HCT116 (cell line): ENCODE measurements around the gene TJP3. TPM values are rescaled to one million over a fixed set of nuclear protein-coding genes. Genes with fewer than 3 reads are reported as not detected.

Experiments
- ATAC-seq: fragments of 200-7000 bp; cut with Tn5 transposase; 2 replicates; pipeline ENCODE4 v1.9.1; 2020; ENCODE audit warnings: mild to moderate bottlenecking, moderate library complexity
- BruUV-seq: library from RNA; stranded (reverse); fragments of 400-500 nt; replicated peaks from 2 replicates; lab custom pipeline; 2021; lab: Mats Ljungman, UMichigan
- CTCF ChIA-PET: fragments of 300-600 bp; sonication (Branson Sonifier 250); formaldehyde crosslinking; loops from one replicate; lab custom pipeline; 2021; ENCODE audit warnings: antibody characterized with exemption; lab: Charles Lee
- POLR2A ChIA-PET: fragments of 300-600, 350-600 bp; sonication (Branson Sonifier 250); formaldehyde crosslinking; loops from one replicate; lab custom pipeline; 2021; ENCODE audit warnings: antibody characterized with exemption; lab: Charles Lee
- RAD21 ChIA-PET, 2 experiments: fragments of 300-600 bp; sonication (Branson Sonifier 250); formaldehyde crosslinking; loops; one replicate each; lab custom pipeline; 2023; ENCODE audit warnings: low total read pairs in 2 of 2; ENCODE audit not compliant: uncharacterized antibody in 2 of 2, unreplicated experiment in 2 of 2, low non-redundant PET in 1 of 2; lab: Charles Lee
- DNase-seq: peaks from one replicate; pipeline ENCODE4 v3.0.0-alpha.2; 2010; ENCODE audit warnings: low read depth, low spot score
- H2AFZ ChIP-seq: fragments of 200-600 bp; shearing (Covaris generic), sonication (generic); 2 replicates; pipeline ENCODE4 v1.6.1; 2017; ENCODE audit warnings: low read depth, mixed run types, mixed read lengths, antibody characterized with exemption, low read length; ENCODE audit not compliant: poor library complexity, severe bottlenecking
- H3K27ac ChIP-seq: 2 replicates; pipeline ENCODE4 v1.5.1; 2012; ENCODE audit warnings: low read depth, low read length
- H3K27me3 ChIP-seq: fragments of 200-600 bp; sonication (generic); 2 replicates; pipeline ENCODE4 v1.6.1; 2016; ENCODE audit warnings: mixed run types, low read length, mixed read lengths; ENCODE audit not compliant: insufficient read depth
- H3K36me3 ChIP-seq, 2 experiments: fragments of 200-500 bp in 1 of 2; fragments of 200-600 bp in 1 of 2; sonication (Bioruptor generic) in 1 of 2; sonication (generic) in 1 of 2; 2 replicates each; pipeline versions ENCODE4 v1.5.1 to v1.6.1; 2014 to 2016; ENCODE audit warnings: low read length in 2 of 2, inconsistent platforms in 1 of 2, mixed read lengths in 1 of 2, mixed run types in 1 of 2; ENCODE audit not compliant: insufficient read depth in 2 of 2, control insufficient read depth in 1 of 2
- H3K4me1 ChIP-seq, 2 experiments: fragments of 200-600 bp in 1 of 2; sonication (generic) in 1 of 2; 2 replicates each; pipeline versions ENCODE4 v1.5.1 to v1.6.1; 2012 to 2017; ENCODE audit warnings: low read length in 2 of 2, inconsistent platforms in 1 of 2, mild to moderate bottlenecking in 1 of 2, mixed read lengths in 1 of 2, mixed run types in 1 of 2, moderate library complexity in 1 of 2; ENCODE audit not compliant: insufficient read depth in 2 of 2, control insufficient read depth in 1 of 2
- H3K4me2 ChIP-seq: fragments of 200-600 bp; sonication (generic); 2 replicates; pipeline ENCODE4 v1.6.1; 2017; ENCODE audit warnings: mixed run types, low read length, mixed read lengths
- H3K4me3 ChIP-seq, 2 experiments: fragments of 200-600 bp in 1 of 2; sonication (generic) in 1 of 2; replicated peaks in 1 of 2; 2 replicates each; pipeline ENCODE4 v1.5.1; 2011 to 2016; ENCODE audit warnings: low read length in 2 of 2, control low read depth in 1 of 2, low read depth in 1 of 2, mild to moderate bottlenecking in 1 of 2, mixed read lengths in 1 of 2, mixed run types in 1 of 2
- H3K79me2 ChIP-seq: fragments of 200-600 bp; sonication (generic); 2 replicates; pipeline ENCODE4 v1.6.1; 2017; ENCODE audit warnings: mild to moderate bottlenecking, mixed run types, low read length, moderate library complexity, mixed read lengths; ENCODE audit not compliant: insufficient read depth
- H3K9ac ChIP-seq: fragments of 200-600 bp; sonication (generic); 2 replicates; pipeline ENCODE4 v1.6.1; 2016; ENCODE audit warnings: low read length, mixed read lengths
- H3K9me2 ChIP-seq: fragments of 200-600 bp; sonication (generic), shearing (Covaris generic); 2 replicates; pipeline ENCODE4 v1.6.1; 2017; ENCODE audit warnings: mixed run types, mild to moderate bottlenecking, moderate library complexity; ENCODE audit not compliant: insufficient read depth
- H3K9me3 ChIP-seq, 2 experiments: fragments of 200-500 bp in 1 of 2; fragments of 200-600 bp in 1 of 2; sonication (Bioruptor generic) in 1 of 2; sonication (generic) in 1 of 2; 2 replicates each; pipeline ENCODE4 v1.6.1; 2014 to 2017; ENCODE audit warnings: low read length in 2 of 2, mixed read lengths in 2 of 2, inconsistent platforms in 1 of 2, low read depth in 1 of 2, mild to moderate bottlenecking in 1 of 2, mixed run types in 1 of 2, moderate library complexity in 1 of 2; ENCODE audit not compliant: control insufficient read depth in 1 of 2, insufficient read depth in 1 of 2
- H4K20me1 ChIP-seq: fragments of 200-600 bp; sonication (generic), shearing (Covaris generic); 2 replicates; pipeline ENCODE4 v1.6.1; 2017; ENCODE audit warnings: mixed run types, mild to moderate bottlenecking, moderate library complexity; ENCODE audit not compliant: insufficient read depth
- ATF3 ChIP-seq: IDR thresholded peaks from 2 replicates; pipeline ENCODE4 v1.6.1; 2012
- CBX3 ChIP-seq: IDR thresholded peaks from 2 replicates; pipeline ENCODE4 v1.6.1; 2012; ENCODE audit warnings: low read depth
- CTCF ChIP-seq, 3 experiments: fragments of 200-600 bp in 1 of 3; sonication (generic) in 1 of 3; IDR thresholded peaks in 2 of 3; conservative IDR thresholded peaks in 1 of 3; 2 replicates each; pipeline ENCODE4 v1.5.1; 2012 to 2017; ENCODE audit warnings: low read depth in 2 of 3, low read length in 2 of 3, antibody characterized with exemption in 1 of 3, borderline replicate concordance in 1 of 3, control low read depth in 1 of 3, mild to moderate bottlenecking in 1 of 3, mixed read lengths in 1 of 3, mixed run types in 1 of 3, moderate library complexity in 1 of 3; ENCODE audit not compliant: insufficient read depth in 1 of 3
- EZH2phosphoT487 ChIP-seq: fragments of 200-600 bp; IDR thresholded peaks from 2 replicates; pipeline ENCODE4 v1.6.1; 2018; ENCODE audit warnings: antibody characterized with exemption, borderline replicate concordance
- FOSL1 ChIP-seq: IDR thresholded peaks from 2 replicates; pipeline ENCODE4 v1.6.1; 2012; ENCODE audit warnings: low read depth
- JUND ChIP-seq: IDR thresholded peaks from 2 replicates; pipeline ENCODE4 v1.6.1; 2012
- MAX ChIP-seq: IDR thresholded peaks from 2 replicates; pipeline ENCODE4 v1.6.1; 2012
- POLR2A ChIP-seq: IDR thresholded peaks from 2 replicates; pipeline ENCODE4 v1.7.0; 2011; ENCODE audit warnings: borderline replicate concordance; ENCODE audit not compliant: insufficient read depth, insufficient read length; ENCODE audit errors: extremely low read depth
- RAD21 ChIP-seq: IDR thresholded peaks from 2 replicates; pipeline ENCODE4 v1.6.1; 2012; ENCODE audit warnings: low read depth, mild to moderate bottlenecking
- REST ChIP-seq: IDR thresholded peaks from 2 replicates; pipeline ENCODE4 v1.6.1; 2012; ENCODE audit warnings: low read depth
- SIN3A ChIP-seq: IDR thresholded peaks from 2 replicates; pipeline ENCODE4 v1.6.1; 2012; ENCODE audit warnings: low read depth
- SP1 ChIP-seq: IDR thresholded peaks from 2 replicates; pipeline ENCODE4 v1.6.1; 2012; ENCODE audit warnings: low read depth
- SRF ChIP-seq: IDR thresholded peaks from 2 replicates; pipeline ENCODE4 v1.6.1; 2012; ENCODE audit warnings: low read depth
- ZFX ChIP-seq: fragments of 450-650 bp; IDR thresholded peaks from 2 replicates; pipeline ENCODE4 v1.6.1; 2017
- ZNF274 ChIP-seq: fragments of 200-500 bp; sonication (Bioruptor generic); IDR thresholded peaks from 2 replicates; pipeline ENCODE4 v1.6.1; 2014; ENCODE audit warnings: mild to moderate bottlenecking, low read depth, low read length, inconsistent platforms
- intact Hi-C: fragments of 100-400 bp; cut with micrococcal nuclease; formaldehyde crosslinking; loops from 2 replicates; pipeline ENCODE4 v1.10.0; 2022
- total RNA-seq: library from RNA; stranded (reverse); gene quantifications from one replicate; pipeline ENCODE4 v1.2.1, GENCODE V29; 2021; ENCODE audit not compliant: unreplicated experiment

Gene TJP3
- total RNA-seq, 1 experiment from 2014 or later: 69.6 TPM

- Histone ChIP-seq H4K20me1 (no peaks in the 10 kb centered on the region), H3K79me2 (no peaks in the 10 kb centered on the region), H3K36me3 (no peaks in the 10 kb centered on the region), H3K27ac (peak overlapping the region; percentile 33), H3K9me2 (no peaks in the 10 kb centered on the region), H2AFZ (no peak overlapping the region), H3K4me1 (peaks cover 57 to 93% of the 10 kb centered on the region in 2 experiments), H3K4me2 (peak overlapping the region; percentile 97), H3K9ac (peak overlapping the region; percentile 60), H3K9me3 (no peaks in the 10 kb centered on the region), H3K27me3 (no peaks in the 10 kb centered on the region), H3K4me3 (peak overlapping the region; percentile 63 to 71)
- TF ChIP-seq ATF3 (no peak), ZNF274 (no peak), FOSL1 (no peak), JUND (no peak), RAD21 (no peak), EZH2phosphoT487 (no peak), CBX3 (no peak), CTCF (IDR thresholded peaks at IDR 0.05 in 2 of 3, conservative IDR thresholded peaks at IDR 0.05 in 1 of 3; ENCODE audit: borderline replicate concordance in 1 of 3, insufficient read depth in 1 of 3, low read depth in 2 of 3, low read length in 2 of 3) (no peak), SP1 (no peak), POLR2A (no peak), SIN3A (no peak), MAX (no peak), REST (no peak), SRF (no peak), ZFX (no peak)
- ATAC-seq (no peak), DNase-seq (no peak)
- no TSS peak for BruUV-seq
- POLR2A ChIA-PET: interaction anchor here (0.6 to 1.9 kb wide), 5 partner anchors 12 to 562 kb away, joined by 3 to 10 read pairs (median 5); partner anchors contain the start of genes MRPL54 and TJP3
- RAD21 ChIA-PET: interaction anchor here (1.3 kb wide), 2 partner anchors 13 to 127 kb away, joined by 4 read pairs; partner anchors contain the start of gene TJP3 (in 1 of the 2)
- CTCF ChIA-PET: interaction anchor here (0.6 to 2.3 kb wide), 4 partner anchors 13 to 218 kb away, joined by 3 to 9 read pairs (median 5); partner anchors contain the start of genes MRPL54 and TJP3
- intact Hi-C loops: loop anchor here (10.0 kb wide), 1 partner anchor 483 kb away; no protein-coding TSS in a partner anchor
Measured at GRCh38 chr19:3721887-3722442, 13.8 kb downstream of the TJP3 start.
